ENCODE results near the gene KCNK2.

The KCNK2 gene

GRCh38 chr1:215082532-215083382 is at the start of gene KCNK2:
Gene KCNK2, plus strand, starts transcription at chr1:215082737. Its CDS starts 649 bp downstream, at chr1:215083386.
- no peak within 1 kb of the TSS for H2AFZ ChIP-seq (ENCODE audit: low read depth)

GRCh38 chr1:215032911-215033526 is 49.5 kb upstream of the KCNK2 start:
- Histone ChIP-seq H2AFZ (ENCODE audit: low read depth) (no peak overlapping the region), H3K9ac (no peak overlapping the region), H3K27me3 (ENCODE audit: insufficient read depth, low read depth) (no peaks in the 10 kb centered on the region), H3K79me2 (ENCODE audit: insufficient read depth, low read depth) (no peaks in the 10 kb centered on the region), H3K4me3 (IDR thresholded peaks at IDR 0.05; ENCODE audit: insufficient read depth, low read depth, low read length) (no peak overlapping the region), H3K4me2 (no peak overlapping the region), H3K27ac (no peak overlapping the region), H4K20me1 (ENCODE audit: insufficient read depth) (no peaks in the 10 kb centered on the region), H3K36me3 (ENCODE audit: insufficient read depth) (no peaks in the 10 kb centered on the region), H3K4me1 (ENCODE audit: low read depth, poor library complexity, severe bottlenecking) (no peaks in the 10 kb centered on the region)
- TF ChIP-seq CTCF (conservative IDR thresholded peaks at IDR 0.05; ENCODE audit: low read depth, low read length): no peak

More at GRCh38 chr1:215082532-215083382, at the start of gene KCNK2:
- Histone ChIP-seq H3K27ac (no peak within 1 kb of the TSS), H4K20me1 (ENCODE audit: insufficient read depth) (no peaks in the 10 kb centered on the region), H3K4me1 (ENCODE audit: low read depth, poor library complexity, severe bottlenecking) (no peaks in the 10 kb centered on the region), H3K36me3 (ENCODE audit: insufficient read depth) (no peaks in the 10 kb centered on the region), H3K9ac (no peak within 1 kb of the TSS), H3K27me3 (ENCODE audit: insufficient read depth, low read depth) (no peaks in the 10 kb centered on the region), H3K79me2 (ENCODE audit: insufficient read depth, low read depth) (no peaks in the 10 kb centered on the region), H3K4me3 (IDR thresholded peaks at IDR 0.05; ENCODE audit: insufficient read depth, low read depth, low read length) (no peak within 1 kb of the TSS), H3K4me2 (no peak within 1 kb of the TSS)
- no peak for TF ChIP-seq CTCF (conservative IDR thresholded peaks at IDR 0.05; ENCODE audit: low read depth, low read length)

- Histone ChIP-seq H3K4me1 (ENCODE audit: low read depth, poor library complexity, severe bottlenecking) (no peaks in the 10 kb centered on the region), H3K79me2 (ENCODE audit: insufficient read depth, low read depth) (no peaks in the 10 kb centered on the region), H2AFZ (ENCODE audit: low read depth) (no peak overlapping the region), H3K36me3 (ENCODE audit: insufficient read depth) (no peaks in the 10 kb centered on the region), H3K27me3 (ENCODE audit: insufficient read depth, low read depth) (no peaks in the 10 kb centered on the region), H3K9ac (no peak overlapping the region), H3K4me3 (IDR thresholded peaks at IDR 0.05; ENCODE audit: insufficient read depth, low read depth, low read length) (no peak overlapping the region), H4K20me1 (ENCODE audit: insufficient read depth) (no peaks in the 10 kb centered on the region), H3K4me2 (no peak overlapping the region), H3K27ac (no peak overlapping the region)
- TF ChIP-seq CTCF (conservative IDR thresholded peaks at IDR 0.05; ENCODE audit: low read depth, low read length): no peak
Measured at GRCh38 chr1:215040190-215040589, 42.3 kb upstream of the KCNK2 start.

GRCh38 chr1:215043401-215043800 is 39.1 kb upstream of the KCNK2 start:
- TF ChIP-seq CTCF (conservative IDR thresholded peaks at IDR 0.05; ENCODE audit: low read depth, low read length): no peak
- Histone ChIP-seq H3K4me2 (no peak overlapping the region), H3K9ac (no peak overlapping the region), H3K27me3 (ENCODE audit: insufficient read depth, low read depth) (no peaks in the 10 kb centered on the region), H4K20me1 (ENCODE audit: insufficient read depth) (no peaks in the 10 kb centered on the region), H3K4me1 (ENCODE audit: low read depth, poor library complexity, severe bottlenecking) (no peaks in the 10 kb centered on the region), H3K79me2 (ENCODE audit: insufficient read depth, low read depth) (no peaks in the 10 kb centered on the region), H3K36me3 (ENCODE audit: insufficient read depth) (no peaks in the 10 kb centered on the region), H2AFZ (ENCODE audit: low read depth) (no peak overlapping the region), H3K27ac (no peak overlapping the region), H3K4me3 (IDR thresholded peaks at IDR 0.05; ENCODE audit: insufficient read depth, low read depth, low read length) (no peak overlapping the region)
